ENCODE results near the gene CDK14. TPM values are rescaled to one million over a fixed set of nuclear protein-coding genes. Genes with fewer than 3 reads are reported as not detected.

CDK14 gene
- total and polyA plus RNA-seq, 2 of the 8 experiments (the other 6 are each of a cell fraction or from before 2014, with no cell fraction given) = 5.5 to 47.3 TPM

DNA sequence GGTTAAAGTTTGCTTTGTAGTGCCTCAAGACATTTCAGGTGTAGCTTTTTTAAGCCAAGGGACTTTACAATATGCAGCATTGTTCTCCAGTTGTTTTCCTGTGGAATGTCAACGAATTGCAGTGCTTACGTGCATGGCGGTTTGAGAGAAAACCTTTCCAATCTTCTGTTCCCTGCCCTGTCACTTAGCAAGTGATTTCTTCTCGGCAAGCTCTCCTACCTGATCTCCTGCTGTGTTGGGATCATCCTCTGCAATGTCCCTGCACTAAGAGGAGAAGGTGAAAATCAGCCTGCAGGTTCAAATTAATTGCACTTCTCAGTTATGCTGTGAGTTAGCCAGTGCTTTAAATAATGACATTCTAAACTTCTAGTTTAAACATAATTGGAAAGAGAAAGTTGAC is 470.5 kb downstream of the CDK14 start:
- H3K4me1 ChIP-seq (replicated peaks in 1 of 4; ENCODE audit: control insufficient read depth in 3 of 4, insufficient read depth in 4 of 4, low read length in 3 of 4) = peaks cover 0 to 8% (median 2%) of the 10 kb centered on the region in 4 experiments; a peak in 3 of 7 replicates
- no peak overlapping the region for H2AK5ac ChIP-seq (ENCODE audit: low read depth, low read length)
- POLR2A ChIA-PET (ENCODE audit: partially characterized antibody) = no interaction called here
- H3K4me3 ChIP-seq (ENCODE audit: extremely low read depth in 1 of 4, insufficient read depth in 2 of 4, low read depth in 3 of 4, low read length in 4 of 4) = no peak overlapping the region
- no peak overlapping the region for H2BK5ac ChIP-seq (ENCODE audit: low read depth, low read length)
- H3K9ac ChIP-seq (replicated peaks in 1 of 4; ENCODE audit: extremely low read depth in 1 of 4, low read depth in 3 of 4, low read length in 3 of 4) = no peak overlapping the region
- H3K27ac ChIP-seq (ENCODE audit: low read depth, low read length) = no peak overlapping the region
- H3K4ac ChIP-seq (replicated peaks; ENCODE audit: insufficient read length, low read depth, low read length) = no peak overlapping the region
- H2BK15ac ChIP-seq (ENCODE audit: low read length) = no peak overlapping the region
- DNase-seq (ENCODE audit: low read depth in 1 of 2, low spot score in 2 of 2) (no peak), FAIRE-seq (no peak)
- no peaks in the 10 kb centered on the region for H3K23me2 ChIP-seq (ENCODE audit: low read depth, low read length)
- H3K36me3 ChIP-seq (ENCODE audit: control insufficient read depth in 2 of 4, insufficient read depth in 4 of 4, low read length in 3 of 4) = no peaks in the 10 kb centered on the region
- H3K79me2 ChIP-seq (ENCODE audit: control insufficient read depth in 1 of 2, insufficient read depth in 2 of 2, low read length in 2 of 2) = no peaks in the 10 kb centered on the region
- H3K14ac ChIP-seq (ENCODE audit: insufficient read length) = no peak overlapping the region
- H3K79me1 ChIP-seq (ENCODE audit: low read depth, low read length) = no peaks in the 10 kb centered on the region
- no peak overlapping the region for H2BK120ac ChIP-seq (replicated peaks; ENCODE audit: low read depth, low read length)
- no peak overlapping the region for H2BK12ac ChIP-seq (ENCODE audit: low read depth, low read length)
- H4K91ac ChIP-seq (replicated peaks; ENCODE audit: insufficient read length, low read length) = no peak overlapping the region
- H2BK20ac ChIP-seq (ENCODE audit: low read length) = no peak overlapping the region
- H3K18ac ChIP-seq (ENCODE audit: extremely low read depth, low read length) = no peak overlapping the region
- no peak overlapping the region for H4K8ac ChIP-seq (ENCODE audit: extremely low read depth, insufficient read depth, low read length)
- no peaks in the 10 kb centered on the region for H4K20me1 ChIP-seq (replicated peaks in 1 of 2; ENCODE audit: control insufficient read depth in 1 of 2, insufficient read depth in 2 of 2, low read length in 2 of 2)
- H3K9me3 ChIP-seq (ENCODE audit: insufficient read depth in 2 of 2, low read depth in 1 of 2, low read length in 1 of 2) = peaks cover 0 to 6% of the 10 kb centered on the region in 2 experiments; a peak in 1 of 4 replicates
- no peak overlapping the region for H4K5ac ChIP-seq (ENCODE audit: insufficient read length, low read depth, low read length)
- H3K27me3 ChIP-seq (replicated peaks in 1 of 4; ENCODE audit: control insufficient read depth in 3 of 4, extremely low read depth in 1 of 4, insufficient read depth in 3 of 4, low read length in 3 of 4) = no peaks in the 10 kb centered on the region; a peak in 1 of 7 replicates
- no peak overlapping the region for H3K56ac ChIP-seq (replicated peaks; ENCODE audit: insufficient read length, low read depth, low read length)
- H3K4me2 ChIP-seq (ENCODE audit: insufficient read depth in 1 of 2, low read depth in 2 of 2, low read length in 2 of 2) = peak overlapping the region in 1 of 2 experiments; percentile 8; a peak in 1 of 4 replicates
- no peak overlapping the region for H2AFZ ChIP-seq (ENCODE audit: low read length)
- no peak overlapping the region for H3K23ac ChIP-seq (ENCODE audit: insufficient read length)
- CTCF ChIA-PET (ENCODE audit: partially characterized antibody) = interaction anchor here (1.0 to 1.3 kb wide), 2 partner anchors 16 to 221 kb away, joined by 4 read pairs; no protein-coding TSS in a partner anchor
- 52% methylated on average over 4 of the region's 4 CpGs; no CpG with 5 or more reads in 1 of the 2 experiments for WGBS, 2 experiments (ENCODE audit: extremely low coverage in 1 of 2, insufficient coverage in 1 of 2, insufficient read length in 1 of 2, insufficient replicate concordance in 2 of 2, low coverage in 1 of 2, low lambda C conversion rate in 2 of 2, missing lambda C conversion rate in 1 of 2)
- TF ChIP-seq CBX8 (IDR thresholded peaks at IDR 0.05; ENCODE audit: borderline replicate concordance, low read depth, low read length) (no peak), TBP (IDR thresholded peaks at IDR 0.05; ENCODE audit: low read depth, low read length) (no peak), KDM4A (IDR thresholded peaks at IDR 0.05; ENCODE audit: low read depth, low read length, severe bottlenecking) (no peak), RXRA (IDR thresholded peaks at IDR 0.05; ENCODE audit: insufficient read depth, low read depth, low read length) (no peak), YY1 (IDR thresholded peaks at IDR 0.05; ENCODE audit: low read depth, low read length) (no peak), ASH2L (IDR thresholded peaks at IDR 0.05; ENCODE audit: low read length) (no peak)
- TF ChIP-seq, protein P1, sequence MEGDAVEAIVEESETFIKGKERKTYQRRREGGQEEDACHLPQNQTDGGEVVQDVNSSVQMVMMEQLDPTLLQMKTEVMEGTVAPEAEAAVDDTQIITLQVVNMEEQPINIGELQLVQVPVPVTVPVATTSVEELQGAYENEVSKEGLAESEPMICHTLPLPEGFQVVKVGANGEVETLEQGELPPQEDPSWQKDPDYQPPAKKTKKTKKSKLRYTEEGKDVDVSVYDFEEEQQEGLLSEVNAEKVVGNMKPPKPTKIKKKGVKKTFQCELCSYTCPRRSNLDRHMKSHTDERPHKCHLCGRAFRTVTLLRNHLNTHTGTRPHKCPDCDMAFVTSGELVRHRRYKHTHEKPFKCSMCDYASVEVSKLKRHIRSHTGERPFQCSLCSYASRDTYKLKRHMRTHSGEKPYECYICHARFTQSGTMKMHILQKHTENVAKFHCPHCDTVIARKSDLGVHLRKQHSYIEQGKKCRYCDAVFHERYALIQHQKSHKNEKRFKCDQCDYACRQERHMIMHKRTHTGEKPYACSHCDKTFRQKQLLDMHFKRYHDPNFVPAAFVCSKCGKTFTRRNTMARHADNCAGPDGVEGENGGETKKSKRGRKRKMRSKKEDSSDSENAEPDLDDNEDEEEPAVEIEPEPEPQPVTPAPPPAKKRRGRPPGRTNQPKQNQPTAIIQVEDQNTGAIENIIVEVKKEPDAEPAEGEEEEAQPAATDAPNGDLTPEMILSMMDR (IDR thresholded peaks at IDR 0.05; ENCODE audit: control extremely low read depth in 1 of 3, insufficient read depth in 1 of 3, low read depth in 1 of 3, low read length in 3 of 3) = no peak
- TF ChIP-seq, protein P2, sequence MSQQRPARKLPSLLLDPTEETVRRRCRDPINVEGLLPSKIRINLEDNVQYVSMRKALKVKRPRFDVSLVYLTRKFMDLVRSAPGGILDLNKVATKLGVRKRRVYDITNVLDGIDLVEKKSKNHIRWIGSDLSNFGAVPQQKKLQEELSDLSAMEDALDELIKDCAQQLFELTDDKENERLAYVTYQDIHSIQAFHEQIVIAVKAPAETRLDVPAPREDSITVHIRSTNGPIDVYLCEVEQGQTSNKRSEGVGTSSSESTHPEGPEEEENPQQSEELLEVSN (IDR thresholded peaks at IDR 0.05) = no peak
- TF ChIP-seq, protein P3, sequence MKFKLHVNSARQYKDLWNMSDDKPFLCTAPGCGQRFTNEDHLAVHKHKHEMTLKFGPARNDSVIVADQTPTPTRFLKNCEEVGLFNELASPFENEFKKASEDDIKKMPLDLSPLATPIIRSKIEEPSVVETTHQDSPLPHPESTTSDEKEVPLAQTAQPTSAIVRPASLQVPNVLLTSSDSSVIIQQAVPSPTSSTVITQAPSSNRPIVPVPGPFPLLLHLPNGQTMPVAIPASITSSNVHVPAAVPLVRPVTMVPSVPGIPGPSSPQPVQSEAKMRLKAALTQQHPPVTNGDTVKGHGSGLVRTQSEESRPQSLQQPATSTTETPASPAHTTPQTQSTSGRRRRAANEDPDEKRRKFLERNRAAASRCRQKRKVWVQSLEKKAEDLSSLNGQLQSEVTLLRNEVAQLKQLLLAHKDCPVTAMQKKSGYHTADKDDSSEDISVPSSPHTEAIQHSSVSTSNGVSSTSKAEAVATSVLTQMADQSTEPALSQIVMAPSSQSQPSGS (IDR thresholded peaks at IDR 0.05; ENCODE audit: low read length) = no peak
